Tibial nerve (tissue), 4 donors: ENCODE measurements around the gene PSMC5. TPM values are rescaled to one million over a fixed set of nuclear protein-coding genes. Genes with fewer than 3 reads are reported as not detected.

Experiments
- DNase-seq, 2 donors: peaks; one replicate each; pipeline ENCODE4 v3.0.0-alpha.2; 2019; ENCODE audit warnings: low spot score in 2 of 2
- H3K27ac ChIP-seq, 4 donors: fragments of 200-600 bp; sonication (generic) in 3 of 4; one replicate each; pipeline ENCODE4 v1.5.1; 2017 to 2019; ENCODE audit warnings: mild to moderate bottlenecking in 1 of 4
- H3K27me3 ChIP-seq, 2 donors: fragments of 200-600 bp; sonication (generic) in 1 of 2; one replicate each; pipeline versions ENCODE4 v1.5.1 to v1.6.0; 2017 to 2019
- H3K36me3 ChIP-seq, 3 donors: fragments of 200-600 bp; sonication (generic); one replicate each; pipeline ENCODE4 v1.5.1; 2018 to 2019
- H3K4me1 ChIP-seq, 4 donors: fragments of 200-600 bp; sonication (generic) in 3 of 4; one replicate each; pipeline ENCODE4 v1.5.1; 2017 to 2019
- H3K4me3 ChIP-seq, 4 donors: fragments of 200-600 bp; sonication (generic) in 3 of 4; one replicate each; pipeline ENCODE4 v1.5.1; 2017 to 2019; ENCODE audit warnings: mild to moderate bottlenecking in 1 of 4, moderate library complexity in 1 of 4
- H3K9me3 ChIP-seq, 4 donors: fragments of 200-600 bp; sonication (generic) in 3 of 4; one replicate each; pipeline ENCODE4 v1.5.1; 2017 to 2019
- EP300 ChIP-seq, 2 donors: sonication (generic); formaldehyde crosslinking; IDR thresholded peaks; one replicate each; pipeline ENCODE4 v1.6.1; 2017; ENCODE audit warnings: antibody characterized with exemption in 2 of 2, mild to moderate bottlenecking in 1 of 2
- POLR2A ChIP-seq, 2 donors: fragments of 450-650 bp; IDR thresholded peaks; one replicate each; pipeline ENCODE4 v1.6.1; 2017; ENCODE audit warnings: antibody characterized with exemption in 2 of 2, mild to moderate bottlenecking in 2 of 2, moderate library complexity in 2 of 2
- WGBS, 2 donors: methylation state at CpG; one replicate each; pipeline ENCODE4 v1.1.5; 2018; 5-methylcytosine and 5-hydroxymethylcytosine counted together
- total RNA-seq, 4 donors: library from RNA; depleted of rRNA; stranded (reverse); fragments of >200 nt; gene quantifications; one replicate each; pipeline ENCODE4 v1.1.0, GENCODE V29; 2016
- TF ChIP-seq, protein P1 (sequence below), 5 experiments: fragments of 200-600 bp in 3 of 5; fragments of 450-650 bp in 2 of 5; sonication (generic) in 3 of 5; IDR thresholded peaks; one replicate each; pipeline ENCODE4 v1.5.1; 2016 to 2019; ENCODE audit warnings: antibody characterized with exemption in 5 of 5, mild to moderate bottlenecking in 3 of 5, moderate library complexity in 2 of 5

Gene PSMC5
- total RNA-seq, 4 donors from 2014 or later: 62.1 to 116 (median 103) TPM

DNA sequence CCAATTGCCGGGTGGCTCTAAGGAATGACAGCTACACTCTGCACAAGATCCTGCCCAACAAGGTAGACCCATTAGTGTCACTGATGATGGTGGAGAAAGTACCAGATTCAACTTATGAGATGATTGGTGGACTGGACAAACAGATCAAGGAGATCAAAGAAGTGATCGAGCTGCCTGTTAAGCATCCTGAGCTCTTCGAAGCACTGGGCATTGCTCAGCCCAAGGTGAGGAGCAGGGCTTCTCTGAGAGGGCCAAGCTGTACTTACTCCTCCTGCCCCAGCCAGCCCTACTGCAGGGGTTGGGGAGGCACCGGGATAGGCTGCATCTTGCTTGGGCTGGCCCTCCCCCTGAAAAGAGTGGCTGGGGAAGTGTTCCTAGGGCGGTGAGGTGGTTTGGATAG lies 3.0 kb downstream of the PSMC5 start:
- H3K4me3 ChIP-seq: no peak overlapping the region
- TF ChIP-seq POLR2A (IDR thresholded peaks at IDR 0.05): no peak
- no peak for TF ChIP-seq EP300 (IDR thresholded peaks at IDR 0.05)
- TF ChIP-seq, protein P1, sequence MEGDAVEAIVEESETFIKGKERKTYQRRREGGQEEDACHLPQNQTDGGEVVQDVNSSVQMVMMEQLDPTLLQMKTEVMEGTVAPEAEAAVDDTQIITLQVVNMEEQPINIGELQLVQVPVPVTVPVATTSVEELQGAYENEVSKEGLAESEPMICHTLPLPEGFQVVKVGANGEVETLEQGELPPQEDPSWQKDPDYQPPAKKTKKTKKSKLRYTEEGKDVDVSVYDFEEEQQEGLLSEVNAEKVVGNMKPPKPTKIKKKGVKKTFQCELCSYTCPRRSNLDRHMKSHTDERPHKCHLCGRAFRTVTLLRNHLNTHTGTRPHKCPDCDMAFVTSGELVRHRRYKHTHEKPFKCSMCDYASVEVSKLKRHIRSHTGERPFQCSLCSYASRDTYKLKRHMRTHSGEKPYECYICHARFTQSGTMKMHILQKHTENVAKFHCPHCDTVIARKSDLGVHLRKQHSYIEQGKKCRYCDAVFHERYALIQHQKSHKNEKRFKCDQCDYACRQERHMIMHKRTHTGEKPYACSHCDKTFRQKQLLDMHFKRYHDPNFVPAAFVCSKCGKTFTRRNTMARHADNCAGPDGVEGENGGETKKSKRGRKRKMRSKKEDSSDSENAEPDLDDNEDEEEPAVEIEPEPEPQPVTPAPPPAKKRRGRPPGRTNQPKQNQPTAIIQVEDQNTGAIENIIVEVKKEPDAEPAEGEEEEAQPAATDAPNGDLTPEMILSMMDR (IDR thresholded peaks at IDR 0.05): no peak
- DNase-seq: no peak
- H3K27me3 ChIP-seq: no peaks in the 10 kb centered on the region
- H3K9me3 ChIP-seq: no peaks in the 10 kb centered on the region
- H3K27ac ChIP-seq: peak overlapping the region in 2 of 4 donors; percentile 4 to 94
- WGBS, 2 donors: 77 to 88% methylated on average over 5 of the region's 5 CpGs
- H3K36me3 ChIP-seq: peaks cover 3 to 70% (median 42%) of the 10 kb centered on the region in 3 donors
- H3K4me1 ChIP-seq: peaks cover 0 to 52% (median 19%) of the 10 kb centered on the region in 4 donors

DNA sequence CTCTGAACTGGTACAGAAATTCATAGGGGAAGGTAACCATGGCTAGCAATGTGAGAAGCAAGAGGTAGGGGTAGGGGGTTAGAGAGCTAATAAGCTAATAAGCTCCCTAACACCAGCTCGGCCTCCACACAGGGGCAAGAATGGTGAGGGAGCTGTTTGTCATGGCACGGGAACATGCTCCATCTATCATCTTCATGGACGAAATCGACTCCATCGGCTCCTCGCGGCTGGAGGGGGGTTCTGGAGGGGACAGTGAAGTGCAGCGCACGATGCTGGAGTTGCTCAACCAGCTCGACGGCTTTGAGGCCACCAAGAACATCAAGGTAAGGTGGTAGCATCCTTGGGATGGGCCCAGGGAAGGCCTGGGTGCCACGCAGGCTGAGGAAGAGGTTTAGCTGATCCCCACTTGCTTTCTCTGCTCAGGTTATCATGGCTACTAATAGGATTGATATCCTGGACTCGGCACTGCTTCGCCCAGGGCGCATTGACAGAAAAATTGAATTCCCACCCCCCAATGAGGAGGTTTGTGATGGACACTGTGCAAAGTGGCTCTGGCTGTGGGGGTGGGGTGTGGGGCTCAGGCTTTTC lies 3.8 kb downstream of the PSMC5 start:
- Histone ChIP-seq H3K27me3 (no peaks in the 10 kb centered on the region), H3K4me1 (peaks cover 0 to 46% (median 16%) of the 10 kb centered on the region in 4 donors), H3K9me3 (no peaks in the 10 kb centered on the region), H3K4me3 (no peak overlapping the region), H3K36me3 (peaks cover 3 to 71% (median 48%) of the 10 kb centered on the region in 3 donors), H3K27ac (peak overlapping the region in 1 of 4 donors; percentile 94)
- no peak for DNase-seq
- TF ChIP-seq EP300 (IDR thresholded peaks at IDR 0.05): no peak
- WGBS, 2 donors: 82 to 91% methylated on average over 15 of the region's 15 CpGs

DNA sequence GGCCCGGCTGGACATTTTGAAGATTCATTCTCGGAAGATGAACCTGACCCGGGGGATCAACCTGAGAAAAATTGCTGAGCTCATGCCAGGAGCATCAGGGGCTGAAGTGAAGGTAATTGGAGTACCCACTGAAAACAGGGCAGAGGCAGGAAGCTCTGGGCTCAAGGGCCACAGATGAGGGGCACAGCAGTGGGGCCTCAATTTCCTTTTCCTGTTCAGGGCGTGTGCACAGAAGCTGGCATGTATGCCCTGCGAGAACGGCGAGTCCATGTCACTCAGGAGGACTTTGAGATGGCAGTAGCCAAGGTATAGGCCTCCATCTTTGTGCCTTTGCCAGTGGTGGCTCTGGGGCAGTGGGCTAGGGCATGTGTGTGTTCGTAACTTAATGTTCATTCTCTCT lies 4.3 kb downstream of the PSMC5 start:
- TF ChIP-seq EP300 (IDR thresholded peaks at IDR 0.05) (no peak), POLR2A (IDR thresholded peaks at IDR 0.05) (no peak)
- TF ChIP-seq, protein P1 (IDR thresholded peaks at IDR 0.05): no peak
- no peak overlapping the region for H3K27ac ChIP-seq

DNA sequence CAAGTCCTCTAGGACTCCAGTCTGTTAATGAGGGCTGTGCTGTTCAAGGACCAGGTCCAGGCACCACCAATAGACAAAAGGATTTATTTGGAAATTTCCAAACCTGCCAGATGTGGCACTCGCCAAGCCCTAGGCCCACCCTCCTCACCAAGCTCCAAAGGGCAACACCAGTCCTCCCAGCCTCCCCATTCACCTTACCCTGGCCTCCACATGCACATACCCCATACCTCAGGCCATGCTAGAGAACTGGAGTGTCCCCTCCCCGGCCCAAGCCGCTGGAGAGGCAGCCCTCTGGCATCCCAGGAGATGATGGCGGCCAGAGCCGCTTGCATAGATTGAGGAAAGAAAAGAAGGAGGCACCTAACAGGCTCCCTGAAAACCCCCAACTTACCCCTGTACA lies 4.8 kb downstream of the PSMC5 start:
- peaks cover 3 to 79% (median 49%) of the 10 kb centered on the region in 3 donors for H3K36me3 ChIP-seq
- no peaks in the 10 kb centered on the region for H3K27me3 ChIP-seq
- TF ChIP-seq, protein P1 (IDR thresholded peaks at IDR 0.05): no peak
- no peak for TF ChIP-seq EP300 (IDR thresholded peaks at IDR 0.05)
- TF ChIP-seq POLR2A (IDR thresholded peaks at IDR 0.05): no peak
- no peak overlapping the region for H3K4me3 ChIP-seq
- peaks cover 0 to 46% (median 12%) of the 10 kb centered on the region in 4 donors for H3K4me1 ChIP-seq
- no peaks in the 10 kb centered on the region for H3K9me3 ChIP-seq
- no peak overlapping the region for H3K27ac ChIP-seq
- no peak for DNase-seq
- WGBS, 2 donors: 73 to 78% methylated on average over 5 of the region's 5 CpGs

More for the DNA sequence above, 4.3 kb downstream of the PSMC5 start:
- DNase-seq: no peak
- Histone ChIP-seq H3K4me3 (no peak overlapping the region), H3K4me1 (peaks cover 0 to 41% (median 12%) of the 10 kb centered on the region in 4 donors), H3K9me3 (no peaks in the 10 kb centered on the region), H3K27me3 (no peaks in the 10 kb centered on the region), H3K36me3 (peaks cover 3 to 74% (median 49%) of the 10 kb centered on the region in 3 donors)
- 69 to 71% methylated on average over 8 of the region's 8 CpGs for WGBS, 2 donors

DNA sequence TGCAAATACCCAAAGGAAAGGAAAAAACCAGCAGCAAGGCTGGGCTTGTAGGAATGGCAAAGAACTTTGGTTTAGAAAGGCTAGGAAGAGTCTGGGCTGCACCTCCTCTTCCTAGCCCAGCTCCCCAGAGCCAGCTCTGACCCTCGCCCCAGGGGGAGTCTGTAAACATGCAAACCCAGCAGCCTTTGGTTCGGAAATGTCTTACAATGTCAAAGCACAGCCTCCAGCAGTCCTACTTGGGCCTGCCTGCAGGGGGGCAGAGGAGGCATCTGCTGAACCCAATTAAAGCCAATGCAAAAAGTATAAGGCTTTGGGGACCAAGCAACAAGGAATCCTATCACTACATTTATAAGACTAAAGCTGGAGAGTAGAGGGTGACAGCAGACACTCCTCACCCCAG lies 5.2 kb downstream of the PSMC5 start:
- TF ChIP-seq, protein P1 (IDR thresholded peaks at IDR 0.05): no peak
- TF ChIP-seq EP300 (IDR thresholded peaks at IDR 0.05) (no peak), POLR2A (IDR thresholded peaks at IDR 0.05) (no peak)
- no peak overlapping the region for H3K27ac ChIP-seq
- 56 to 63% methylated on average over 2 of the region's 2 CpGs for WGBS, 2 donors
- H3K4me3 ChIP-seq: no peak overlapping the region
- DNase-seq: no peak
- H3K27me3 ChIP-seq: no peaks in the 10 kb centered on the region
- peaks cover 0 to 51% (median 16%) of the 10 kb centered on the region in 4 donors for H3K4me1 ChIP-seq
- H3K36me3 ChIP-seq: peaks cover 3 to 84% (median 49%) of the 10 kb centered on the region in 3 donors
- no peaks in the 10 kb centered on the region for H3K9me3 ChIP-seq
